ENCODE data around the gene ADAMTS18. TPM values are rescaled to one million over a fixed set of nuclear protein-coding genes. Genes with fewer than 3 reads are reported as not detected.
A peak's percentile ranks its signal among the peaks of the same experiment; 100 is the strongest.

Gene ADAMTS18
- total and polyA plus RNA-seq, 9 of the 15 experiments (the other 6 are each of a cell fraction or from before 2014, with no cell fraction given) = not detected

- Histone ChIP-seq H3K9ac (ENCODE audit: insufficient read depth in 1 of 2, low read depth in 2 of 2, low read length in 2 of 2) (no peak overlapping the region), H3K9me1 (ENCODE audit: control insufficient read depth, insufficient read depth, low read length) (no peaks in the 10 kb centered on the region), H3K9me3 (replicated peaks; ENCODE audit: control insufficient read depth, insufficient read depth, low read depth, low read length) (no peaks in the 10 kb centered on the region), H3K4me1 (replicated peaks in 1 of 2; ENCODE audit: control insufficient read depth in 2 of 2, insufficient read depth in 2 of 2, low read length in 2 of 2) (no peaks in the 10 kb centered on the region), H2AFZ (ENCODE audit: low read depth, low read length) (no peak overlapping the region), H3K79me2 (ENCODE audit: control insufficient read depth, insufficient read depth, low read length) (no peaks in the 10 kb centered on the region), H4K20me1 (replicated peaks; ENCODE audit: control insufficient read depth, insufficient read depth, low read length) (no peaks in the 10 kb centered on the region; the same call in 1 of the 2 replicates), H3K4me2 (ENCODE audit: insufficient read depth, low read length) (no peak overlapping the region), H3K4me3 (no peak overlapping the region), H3K36me3 (ENCODE audit: control insufficient read depth, insufficient read depth, low read length) (no peaks in the 10 kb centered on the region), H3K27me3 (ENCODE audit: control insufficient read depth in 2 of 2, insufficient read depth in 2 of 2, low read length in 2 of 2) (peaks cover 0 to 19% of the 10 kb centered on the region in 2 experiments; a peak in 1 of 5 replicates), H3K27ac (ENCODE audit: extremely low read depth, low read depth, low read length) (no peak overlapping the region)
- ChIA-PET CTCF (ENCODE audit: low intra/inter-chr PET ratio) (no interaction called here), POLR2A (no interaction called here)
- DNase-seq (ENCODE audit: extremely low read depth in 1 of 4, low spot score in 3 of 4) (no peak), FAIRE-seq (no peak), ATAC-seq (no peak)
- no peak for TF ChIP-seq SP2 (IDR thresholded peaks at IDR 0.05; ENCODE audit: extremely low read depth, low read depth, low read length, poor library complexity, severe bottlenecking)
- TF ChIP-seq CTCF (IDR thresholded peaks at IDR 0.05 in 2 of 3, conservative IDR thresholded peaks at IDR 0.05 in 1 of 3; ENCODE audit: insufficient read depth in 2 of 3, low read depth in 1 of 3, low read length in 3 of 3) = peak in 1 of 3 experiments; percentile 16; a peak in 1 of 6 replicates
- peak in 1 of 2 experiments; percentile 19; a peak in 1 of 4 replicates for TF ChIP-seq RAD21 (CRISPR knock-in tag; conservative IDR thresholded peaks at IDR 0.05 in 1 of 2, IDR thresholded peaks at IDR 0.05 in 1 of 2)
- no TSS peak for BruUV-seq (replicated peaks)
- whole genome bisulfite sequencing (ENCODE audit: insufficient coverage, low coverage, missing lambda C conversion rate) = 6% methylated on average over 2 of the region's 2 CpGs
- in situ Hi-C loops (cut with MboI) = no loop called here
- intact Hi-C loops (cut with micrococcal nuclease) = no loop called here
Measured at GRCh38 chr16:77437859-77438258, 3.0 kb upstream of the ADAMTS18 start.
